ENCODE measurements around the gene SLC38A6. TPM values are rescaled to one million over a fixed set of nuclear protein-coding genes. Genes with fewer than 3 reads are reported as not detected.

Gene SLC38A6
- total RNA-seq, 1 experiment from 2014 or later = 6.0 TPM

DNA sequence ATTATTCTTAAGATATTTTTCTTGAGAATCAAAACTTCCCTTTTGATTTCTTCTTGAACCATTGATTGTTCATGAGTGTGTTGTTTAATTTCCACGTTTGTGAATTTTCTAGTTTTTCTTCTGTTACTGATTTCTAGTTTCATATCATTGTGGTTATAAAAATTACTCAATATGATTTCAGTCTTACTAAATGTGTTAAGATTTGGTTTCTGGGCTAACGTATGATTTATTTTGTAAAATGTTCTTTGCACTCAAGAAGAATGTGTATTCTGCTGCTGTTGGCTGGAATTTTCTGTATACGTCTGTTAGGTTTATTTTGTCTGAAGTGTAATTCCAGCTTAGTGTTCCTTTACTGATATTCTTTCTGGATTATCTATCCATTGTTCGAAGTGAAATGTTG lies 24.8 kb upstream of the SLC38A6 start:
- H3K27me3 Mint-ChIP-seq (ENCODE audit: low read depth) = no peaks in the 10 kb centered on the region; the same call in 1 of the 2 replicates
- Histone ChIP-seq H4K5ac (ENCODE audit: insufficient read length, low read depth, low read length) (no peak overlapping the region), H3K9ac (ENCODE audit: extremely low read depth, insufficient read length, low read length) (no peak overlapping the region), H2AK5ac (ENCODE audit: insufficient read length, low read length) (no peak overlapping the region), H3K23me2 (ENCODE audit: insufficient read length, low read depth, low read length, poor library complexity, severe bottlenecking) (no peaks in the 10 kb centered on the region), H3K4me1 (ENCODE audit: insufficient read depth, low read length) (no peaks in the 10 kb centered on the region), H2BK5ac (ENCODE audit: insufficient read length, low read length) (no peak overlapping the region), H2BK15ac (ENCODE audit: low read depth, low read length) (no peak overlapping the region), H4K20me1 (ENCODE audit: control insufficient read depth, insufficient read depth, insufficient read length) (no peaks in the 10 kb centered on the region), H3K79me1 (ENCODE audit: insufficient read depth, low read depth, low read length, poor library complexity, severe bottlenecking) (no peaks in the 10 kb centered on the region), H3K79me2 (ENCODE audit: insufficient read depth, low read length) (no peaks in the 10 kb centered on the region), H3K4ac (ENCODE audit: low read depth, low read length) (no peak overlapping the region), H4K91ac (ENCODE audit: insufficient read length, low read depth, low read length) (no peak overlapping the region), H4K8ac (replicated peaks; ENCODE audit: insufficient read length, low read depth, low read length) (no peak overlapping the region), H3K14ac (ENCODE audit: insufficient read depth, low read length) (no peak overlapping the region), H3T11ph (ENCODE audit: low read length) (no peak overlapping the region), H2BK12ac (ENCODE audit: insufficient read length, low read depth, low read length) (no peak overlapping the region), H3K27me3 (ENCODE audit: insufficient read depth, low read length) (no peaks in the 10 kb centered on the region), H3K56ac (ENCODE audit: insufficient read length, low read depth, low read length) (no peak overlapping the region), H2BK120ac (ENCODE audit: low read depth, low read length, poor library complexity, severe bottlenecking) (no peak overlapping the region), H3K27ac (ENCODE audit: insufficient read length, low read depth, low read length) (no peak overlapping the region), H3K4me2 (ENCODE audit: insufficient read depth, insufficient read length, low read length) (no peak overlapping the region), H3K9me3 (ENCODE audit: control insufficient read depth, low read depth, low read length) (no peaks in the 10 kb centered on the region), H3K18ac (ENCODE audit: insufficient read length, low read depth, low read length) (no peak overlapping the region), H2AFZ (ENCODE audit: low read length) (no peak overlapping the region), H2BK20ac (ENCODE audit: low read depth, low read length, poor library complexity, severe bottlenecking) (no peak overlapping the region), H3K23ac (ENCODE audit: insufficient read length, low read depth, low read length) (no peak overlapping the region)
- H3K36me3 Mint-ChIP-seq (ENCODE audit: insufficient read depth in 1 of 3, low read depth in 3 of 3) = peaks cover 23 to 33% (median 32%) of the 10 kb centered on the region in 3 experiments
- peaks cover 31 to 40% of the 10 kb centered on the region in 2 experiments for H3K9me3 Mint-ChIP-seq
- no CpG with 5 or more reads among the region's 4 CpGs for WGBS (ENCODE audit: extremely low coverage, insufficient read length, low lambda C conversion rate)
- no peak overlapping the region for H3K27ac Mint-ChIP-seq
- no peak for DNase-seq
- peaks cover 0 to 2% of the 10 kb centered on the region in 2 experiments; a peak in 1 of 4 replicates for H3K4me1 Mint-ChIP-seq
- TF ChIP-seq, protein P1, sequence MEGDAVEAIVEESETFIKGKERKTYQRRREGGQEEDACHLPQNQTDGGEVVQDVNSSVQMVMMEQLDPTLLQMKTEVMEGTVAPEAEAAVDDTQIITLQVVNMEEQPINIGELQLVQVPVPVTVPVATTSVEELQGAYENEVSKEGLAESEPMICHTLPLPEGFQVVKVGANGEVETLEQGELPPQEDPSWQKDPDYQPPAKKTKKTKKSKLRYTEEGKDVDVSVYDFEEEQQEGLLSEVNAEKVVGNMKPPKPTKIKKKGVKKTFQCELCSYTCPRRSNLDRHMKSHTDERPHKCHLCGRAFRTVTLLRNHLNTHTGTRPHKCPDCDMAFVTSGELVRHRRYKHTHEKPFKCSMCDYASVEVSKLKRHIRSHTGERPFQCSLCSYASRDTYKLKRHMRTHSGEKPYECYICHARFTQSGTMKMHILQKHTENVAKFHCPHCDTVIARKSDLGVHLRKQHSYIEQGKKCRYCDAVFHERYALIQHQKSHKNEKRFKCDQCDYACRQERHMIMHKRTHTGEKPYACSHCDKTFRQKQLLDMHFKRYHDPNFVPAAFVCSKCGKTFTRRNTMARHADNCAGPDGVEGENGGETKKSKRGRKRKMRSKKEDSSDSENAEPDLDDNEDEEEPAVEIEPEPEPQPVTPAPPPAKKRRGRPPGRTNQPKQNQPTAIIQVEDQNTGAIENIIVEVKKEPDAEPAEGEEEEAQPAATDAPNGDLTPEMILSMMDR (conservative IDR thresholded peaks at IDR 0.05) = no peak
- no peak overlapping the region for H3K4me3 Mint-ChIP-seq
